ENCODE data around the gene CASR. TPM values are rescaled to one million over a fixed set of nuclear protein-coding genes. Genes with fewer than 3 reads are reported as not detected.

CASR gene
- total RNA-seq, 1 donor: not detected

GRCh38 chr3:122273498-122273897 lies 90.0 kb downstream of the CASR start:
- no peak overlapping the region for H3K4me3 ChIP-seq (ENCODE audit: low read depth, low read length)
- no peak for TF ChIP-seq CTCF (IDR thresholded peaks at IDR 0.05; ENCODE audit: insufficient read depth, low read length)
- DNase-seq (ENCODE audit: low read depth): no peak

GRCh38 chr3:122281891-122282290 lies 98.4 kb downstream of the CASR start:
- no peak for DNase-seq (ENCODE audit: low read depth)
- no peak for TF ChIP-seq CTCF (IDR thresholded peaks at IDR 0.05; ENCODE audit: insufficient read depth, low read length)
- no peak overlapping the region for H3K4me3 ChIP-seq (ENCODE audit: low read depth, low read length)

DNA sequence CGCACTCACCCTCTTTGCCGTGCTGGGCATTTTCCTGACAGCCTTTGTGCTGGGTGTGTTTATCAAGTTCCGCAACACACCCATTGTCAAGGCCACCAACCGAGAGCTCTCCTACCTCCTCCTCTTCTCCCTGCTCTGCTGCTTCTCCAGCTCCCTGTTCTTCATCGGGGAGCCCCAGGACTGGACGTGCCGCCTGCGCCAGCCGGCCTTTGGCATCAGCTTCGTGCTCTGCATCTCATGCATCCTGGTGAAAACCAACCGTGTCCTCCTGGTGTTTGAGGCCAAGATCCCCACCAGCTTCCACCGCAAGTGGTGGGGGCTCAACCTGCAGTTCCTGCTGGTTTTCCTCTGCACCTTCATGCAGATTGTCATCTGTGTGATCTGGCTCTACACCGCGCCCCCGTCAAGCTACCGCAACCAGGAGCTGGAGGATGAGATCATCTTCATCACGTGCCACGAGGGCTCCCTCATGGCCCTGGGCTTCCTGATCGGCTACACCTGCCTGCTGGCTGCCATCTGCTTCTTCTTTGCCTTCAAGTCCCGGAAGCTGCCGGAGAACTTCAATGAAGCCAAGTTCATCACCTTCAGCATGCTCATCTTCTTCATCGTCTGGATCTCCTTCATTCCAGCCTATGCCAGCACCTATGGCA lies 100.5 kb downstream of the CASR start:
- no peak for DNase-seq (ENCODE audit: low read depth)
- H3K4me3 ChIP-seq (ENCODE audit: low read depth, low read length): no peak overlapping the region
- no peak for TF ChIP-seq CTCF (IDR thresholded peaks at IDR 0.05; ENCODE audit: insufficient read depth, low read length)

GRCh38 chr3:122284486-122284885 lies 101.0 kb downstream of the CASR start:
- DNase-seq (ENCODE audit: low read depth): no peak
- H3K4me3 ChIP-seq (ENCODE audit: low read depth, low read length): no peak overlapping the region
- TF ChIP-seq CTCF (IDR thresholded peaks at IDR 0.05; ENCODE audit: insufficient read depth, low read length): no peak

DNA sequence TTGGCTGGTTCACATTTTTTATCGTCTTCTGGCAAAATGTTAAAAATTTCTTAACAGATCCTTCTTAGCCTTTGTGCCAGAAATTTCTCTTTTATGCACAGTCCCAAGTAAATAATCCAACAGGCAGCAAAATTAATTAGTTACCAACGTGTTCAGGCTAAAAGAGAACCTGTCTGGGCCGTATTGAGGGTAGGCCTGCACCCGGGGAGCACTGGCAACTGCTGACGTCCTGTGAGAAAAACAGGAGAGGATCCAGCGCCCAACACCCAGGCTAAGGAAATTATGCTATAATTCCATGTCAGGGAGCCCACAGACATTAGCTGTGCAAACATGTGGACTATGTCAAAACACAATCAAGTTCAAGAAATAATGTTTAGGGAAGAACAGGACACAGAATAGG lies 110.9 kb downstream of the CASR start:
- DNase-seq (ENCODE audit: low read depth): no peak
- H3K4me3 ChIP-seq (ENCODE audit: low read depth, low read length): no peak overlapping the region

GRCh38 chr3:122295266-122296062 lies 112.0 kb downstream of the CASR start:
- DNase-seq (ENCODE audit: low read depth): no peak
- TF ChIP-seq CTCF (IDR thresholded peaks at IDR 0.05; ENCODE audit: insufficient read depth, low read length): no peak
- no peak overlapping the region for H3K4me3 ChIP-seq (ENCODE audit: low read depth, low read length)

More for the DNA sequence above, 110.9 kb downstream of the CASR start:
- TF ChIP-seq CTCF (IDR thresholded peaks at IDR 0.05; ENCODE audit: insufficient read depth, low read length): no peak
